H9 (cell line): ENCODE measurements around the gene SLC25A48. TPM values are rescaled to one million over a fixed set of nuclear protein-coding genes. Genes with fewer than 3 reads are reported as not detected.

Source experiments
- DNase-seq: peaks from one replicate; pipeline ENCODE4 v3.0.0-alpha.2; 2017
- H2AFZ ChIP-seq: one replicate; pipeline ENCODE4 v1.6.1; 2013; ENCODE audit warnings: mild to moderate bottlenecking, low read length, control low read depth, moderate library complexity
- H2AK5ac ChIP-seq: 2 replicates; pipeline ENCODE4 v1.6.1; 2013; ENCODE audit warnings: low read length, control low read depth, mixed read lengths; ENCODE audit not compliant: insufficient read length
- H2BK120ac ChIP-seq: one replicate; pipeline ENCODE4 v1.6.1; 2013; ENCODE audit warnings: low read depth, mild to moderate bottlenecking, low read length, control low read depth, inconsistent platforms; ENCODE audit not compliant: poor library complexity, severe bottlenecking
- H2BK12ac ChIP-seq: 2 replicates; pipeline ENCODE4 v1.6.1; 2013; ENCODE audit warnings: low read length, control low read depth, mixed read lengths, low read depth; ENCODE audit not compliant: insufficient read length
- H2BK15ac ChIP-seq: 2 replicates; pipeline ENCODE4 v1.6.1; 2013; ENCODE audit warnings: low read depth, low read length, control low read depth
- H2BK20ac ChIP-seq: one replicate; pipeline ENCODE4 v1.6.1; 2013; ENCODE audit warnings: low read depth, mild to moderate bottlenecking, low read length, control low read depth, inconsistent platforms; ENCODE audit not compliant: poor library complexity, severe bottlenecking
- H2BK5ac ChIP-seq: 2 replicates; pipeline ENCODE4 v1.6.1; 2013; ENCODE audit warnings: low read length, control low read depth, mixed read lengths; ENCODE audit not compliant: insufficient read length
- H3K14ac ChIP-seq: 2 replicates; pipeline ENCODE4 v1.6.1; 2013; ENCODE audit warnings: low read length, control low read depth; ENCODE audit not compliant: insufficient read depth
- H3K18ac ChIP-seq: 2 replicates; pipeline ENCODE4 v1.6.1; 2013; ENCODE audit warnings: low read depth, mild to moderate bottlenecking, mixed read lengths, low read length, control low read depth; ENCODE audit not compliant: insufficient read length
- H3K23ac ChIP-seq: 2 replicates; pipeline ENCODE4 v1.6.1; 2013; ENCODE audit warnings: low read length, control low read depth, mixed read lengths, low read depth; ENCODE audit not compliant: insufficient read length
- H3K23me2 ChIP-seq: 2 replicates; pipeline ENCODE4 v1.6.1; 2013; ENCODE audit warnings: low read depth, mild to moderate bottlenecking, mixed read lengths, low read length, control low read depth; ENCODE audit not compliant: insufficient read length, poor library complexity, severe bottlenecking
- H3K27ac ChIP-seq: 2 replicates; pipeline ENCODE4 v1.5.1; 2013; ENCODE audit warnings: low read length, control low read depth, mixed read lengths, low read depth; ENCODE audit not compliant: insufficient read length
- H3K27me3 ChIP-seq: 2 replicates; pipeline ENCODE4 v1.6.1; 2013; ENCODE audit warnings: low read length, control low read depth, inconsistent platforms; ENCODE audit not compliant: insufficient read depth
- H3K4ac ChIP-seq: 2 replicates; pipeline ENCODE4 v1.6.1; 2013; ENCODE audit warnings: low read depth, mild to moderate bottlenecking, control low read depth, inconsistent platforms, low read length, moderate library complexity
- H3K4me1 ChIP-seq: 2 replicates; pipeline ENCODE4 v1.6.1; 2013; ENCODE audit warnings: low read length, control low read depth, inconsistent platforms; ENCODE audit not compliant: insufficient read depth
- H3K4me2 ChIP-seq: 2 replicates; pipeline ENCODE4 v1.6.1; 2013; ENCODE audit warnings: low read length, control low read depth, mixed read lengths; ENCODE audit not compliant: insufficient read length, insufficient read depth
- H3K56ac ChIP-seq: 2 replicates; pipeline ENCODE4 v1.6.1; 2013; ENCODE audit warnings: low read depth, mild to moderate bottlenecking, mixed read lengths, low read length, control low read depth; ENCODE audit not compliant: insufficient read length
- H3K79me1 ChIP-seq: 2 replicates; pipeline ENCODE4 v1.6.1; 2013; ENCODE audit warnings: low read depth, mild to moderate bottlenecking, moderate library complexity, low read length, control low read depth, inconsistent platforms; ENCODE audit not compliant: insufficient read depth, poor library complexity, severe bottlenecking
- H3K79me2 ChIP-seq: 2 replicates; pipeline ENCODE4 v1.6.1; 2013; ENCODE audit warnings: low read length, control low read depth, inconsistent platforms; ENCODE audit not compliant: insufficient read depth
- H3K9ac ChIP-seq: 2 replicates; pipeline ENCODE4 v1.6.1; 2013; ENCODE audit warnings: low read length, control low read depth, mixed read lengths; ENCODE audit not compliant: insufficient read length; ENCODE audit errors: extremely low read depth
- H3K9me3 ChIP-seq: one replicate; pipeline ENCODE4 v1.6.1; 2013; ENCODE audit warnings: low read depth, low read length, inconsistent platforms; ENCODE audit not compliant: control insufficient read depth
- H3T11ph ChIP-seq: one replicate; pipeline ENCODE4 v1.6.1; 2013; ENCODE audit warnings: mild to moderate bottlenecking, low read length, control low read depth, inconsistent platforms
- H4K20me1 ChIP-seq: one replicate; pipeline ENCODE4 v1.6.1; 2013; ENCODE audit not compliant: control insufficient read depth, insufficient read length, insufficient read depth
- H4K5ac ChIP-seq: 2 replicates; pipeline ENCODE4 v1.6.1; 2013; ENCODE audit warnings: low read depth, mild to moderate bottlenecking, mixed read lengths, low read length, control low read depth; ENCODE audit not compliant: insufficient read length
- H4K8ac ChIP-seq: replicated peaks from 2 replicates; pipeline ENCODE4 v1.6.1; 2013; ENCODE audit warnings: low read length, control low read depth, mixed read lengths, low read depth; ENCODE audit not compliant: insufficient read length
- H4K91ac ChIP-seq: 2 replicates; pipeline ENCODE4 v1.6.1; 2013; ENCODE audit warnings: low read depth, mild to moderate bottlenecking, moderate library complexity, mixed read lengths, low read length, control low read depth; ENCODE audit not compliant: insufficient read length
- H3K27ac Mint-ChIP-seq, 3 experiments: 2 replicates in 2 of 3; 3 replicates in 1 of 3; pipeline ENCODE4 v1.8.0; 2020 to 2021; ENCODE audit warnings: mixed read lengths in 3 of 3, mild to moderate bottlenecking in 1 of 3, moderate library complexity in 1 of 3
- H3K27me3 Mint-ChIP-seq: 2 replicates; pipeline ENCODE4 v1.8.0; 2021; ENCODE audit warnings: low read depth, mild to moderate bottlenecking, moderate library complexity, mixed read lengths
- H3K36me3 Mint-ChIP-seq, 3 experiments: 2 replicates in 2 of 3; 3 replicates in 1 of 3; pipeline ENCODE4 v1.8.0; 2020 to 2021; ENCODE audit warnings: low read depth in 3 of 3, mixed read lengths in 3 of 3; ENCODE audit not compliant: insufficient read depth in 1 of 3
- H3K4me1 Mint-ChIP-seq, 2 experiments: 2 replicates each; pipeline ENCODE4 v1.8.0; 2020; ENCODE audit warnings: mixed read lengths in 2 of 2
- H3K4me3 Mint-ChIP-seq, 2 experiments: 2 replicates in 1 of 2; 3 replicates in 1 of 2; pipeline ENCODE4 v1.8.0; 2020 to 2021; ENCODE audit warnings: mild to moderate bottlenecking in 2 of 2, mixed read lengths in 2 of 2, moderate library complexity in 1 of 2
- H3K9me3 Mint-ChIP-seq, 2 experiments: 2 replicates in 1 of 2; 3 replicates in 1 of 2; pipeline ENCODE4 v1.8.0; 2020; ENCODE audit warnings: mild to moderate bottlenecking in 2 of 2, mixed read lengths in 2 of 2, moderate library complexity in 1 of 2
- CTCF ChIP-seq: fragments of 200-600 bp; sonication (generic); conservative IDR thresholded peaks from 3 replicates; pipeline ENCODE4 v1.8.0; 2021; ENCODE audit warnings: antibody characterized with exemption, mild to moderate bottlenecking
- WGBS: extraction: QIAGEN DNeasy Blood & Tissue Kit; methylation state at CpG from one replicate; pipeline ENCODE4 v1.1.7; 2013; ENCODE audit warnings: missing lambda C conversion rate, low lambda C conversion rate, mixed read lengths; ENCODE audit not compliant: insufficient read length; ENCODE audit errors: extremely low coverage; 5-methylcytosine and 5-hydroxymethylcytosine counted together
- total RNA-seq: library from RNA; stranded (reverse); gene quantifications from 2 replicates; pipeline ENCODE4 v1.2.1, GENCODE V29; 2021

The SLC25A48 gene
- total RNA-seq, 1 experiment from 2014 or later: 0.66 TPM

GRCh38 chr5:135874461-135874860 is 40.0 kb downstream of the SLC25A48 start:
- Histone ChIP-seq H3K4ac (no peak overlapping the region), H3K79me1 (no peaks in the 10 kb centered on the region), H4K8ac (no peak overlapping the region), H4K91ac (no peak overlapping the region), H2AFZ (no peak overlapping the region), H2BK20ac (no peak overlapping the region), H3K18ac (no peak overlapping the region), H3K9ac (no peak overlapping the region), H2BK12ac (no peak overlapping the region), H3K27me3 (no peaks in the 10 kb centered on the region), H3K14ac (no peak overlapping the region), H2AK5ac (no peak overlapping the region), H4K20me1 (no peaks in the 10 kb centered on the region), H3K79me2 (no peaks in the 10 kb centered on the region), H3K23ac (no peak overlapping the region), H3K9me3 (no peaks in the 10 kb centered on the region), H2BK15ac (no peak overlapping the region), H3K4me2 (no peak overlapping the region), H3T11ph (no peak overlapping the region), H3K27ac (no peak overlapping the region), H2BK5ac (no peak overlapping the region), H2BK120ac (no peak overlapping the region), H4K5ac (no peak overlapping the region), H3K56ac (no peak overlapping the region), H3K4me1 (no peaks in the 10 kb centered on the region), H3K23me2 (no peaks in the 10 kb centered on the region)
- Mint-ChIP-seq H3K27ac (no peak overlapping the region; a peak in 2 of 7 replicates), H3K4me1 (no peaks in the 10 kb centered on the region), H3K27me3 (peaks cover 8% of the 10 kb centered on the region), H3K4me3 (no peak overlapping the region; a peak in 1 of 5 replicates), H3K36me3 (no peaks in the 10 kb centered on the region), H3K9me3 (no peaks in the 10 kb centered on the region)
- no peak for DNase-seq
- no peak for TF ChIP-seq CTCF
- WGBS: no CpG with 5 or more reads among the region's 3 CpGs
